GM21423 (cell line): ENCODE results near the gene ASIC5.
A peak's percentile ranks its signal among the peaks of the same experiment; 100 is the strongest.
"Not testable (repeated sequence)": the region's sequence is repeated elsewhere in the genome, so short reads cannot be mapped to it uniquely, and the experiment has no call there.

ENCODE experiments used
- ATAC-seq: cut with Tn5 transposase; IDR thresholded peaks from one replicate; pipeline ENCODE4 v1.9.1; 2021; ENCODE audit warnings: mild to moderate bottlenecking, moderate library complexity; ENCODE audit not compliant: unreplicated experiment

Gene ASIC5

GRCh38 chr4:155866177-155866576 is at the start of gene ASIC5:
TSS of gene ASIC5 (minus strand) at chr4:155866277. CDS start at chr4:155866226, 51 bp downstream.
- no peak for ATAC-seq

DNA sequence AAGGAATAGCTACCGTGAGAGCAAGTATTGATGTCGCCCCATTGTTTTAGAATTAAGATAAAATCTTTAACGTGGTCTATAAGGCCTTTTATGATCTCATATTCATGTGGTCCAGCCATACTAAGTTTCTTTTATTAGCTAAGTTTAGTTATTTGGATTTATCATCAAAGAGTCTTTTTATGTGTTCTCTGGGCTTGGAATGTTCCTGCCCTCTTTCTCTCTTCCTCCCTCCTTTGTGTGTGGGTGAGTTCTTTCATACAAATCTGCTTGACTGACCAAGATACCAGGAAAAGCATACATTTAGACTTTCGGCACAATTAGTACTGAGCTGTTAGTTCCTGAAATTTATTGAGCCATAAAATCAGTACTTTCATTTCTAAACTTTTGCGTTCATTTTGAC is 48.7 kb upstream of the ASIC5 start:
- ATAC-seq: no peak

GRCh38 chr4:155911905-155912304 is 45.8 kb upstream of the ASIC5 start:
- no peak for ATAC-seq

- no peak for ATAC-seq
Measured at GRCh38 chr4:155909615-155910226, 43.6 kb upstream of the ASIC5 start.

DNA sequence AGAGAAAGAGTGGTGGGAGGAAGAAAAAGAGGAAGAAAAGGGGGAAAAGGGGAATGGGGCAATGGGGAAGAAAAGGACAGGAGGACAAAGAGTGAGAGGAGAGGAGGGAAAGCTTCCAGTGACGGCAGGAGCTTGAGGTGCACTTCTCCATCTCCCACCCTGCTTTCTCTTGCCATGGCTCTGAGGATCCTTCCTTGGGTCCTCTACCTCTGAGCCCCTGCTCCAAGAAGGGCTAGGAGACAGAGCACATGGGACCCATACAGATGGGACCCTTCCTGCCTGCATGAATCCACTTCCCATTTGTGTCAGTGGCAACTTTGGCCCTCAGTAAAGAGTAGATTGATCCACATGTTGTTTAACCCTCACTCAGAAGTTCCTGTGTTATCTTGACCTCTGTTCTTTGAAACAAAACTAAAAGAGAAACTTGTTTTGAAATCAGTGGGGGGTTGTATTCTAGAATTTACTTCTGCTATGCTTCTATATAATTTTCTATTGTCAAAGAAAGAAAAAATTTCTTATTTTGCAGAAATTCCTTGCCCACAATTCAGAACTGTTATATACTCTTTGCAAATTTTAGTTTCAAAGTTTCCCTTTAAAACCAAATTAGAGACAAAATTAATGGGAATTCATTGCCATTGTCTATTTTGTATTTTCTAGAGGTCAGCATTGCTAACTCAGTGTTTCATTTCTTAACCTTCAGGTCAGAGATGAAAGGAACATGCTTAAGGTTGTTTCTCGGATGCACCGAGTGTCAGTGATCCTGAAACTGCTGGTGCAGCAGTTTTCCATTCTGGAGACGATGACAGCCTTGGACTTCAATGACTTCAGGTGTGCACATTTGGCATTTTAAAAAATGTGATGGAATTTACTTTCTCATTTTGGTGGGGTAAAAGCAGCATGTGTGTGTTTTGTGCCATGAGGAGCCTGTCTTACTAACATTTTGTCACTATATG is 42.4 kb upstream of the ASIC5 start:
- no peak for ATAC-seq

GRCh38 chr4:155907556-155907955 is 41.5 kb upstream of the ASIC5 start:
- no peak for ATAC-seq

- no peak for ATAC-seq
Measured at GRCh38 chr4:155906554-155907247, 40.6 kb upstream of the ASIC5 start.

GRCh38 chr4:155904331-155904730 is 38.3 kb upstream of the ASIC5 start:
- ATAC-seq: no peak

DNA sequence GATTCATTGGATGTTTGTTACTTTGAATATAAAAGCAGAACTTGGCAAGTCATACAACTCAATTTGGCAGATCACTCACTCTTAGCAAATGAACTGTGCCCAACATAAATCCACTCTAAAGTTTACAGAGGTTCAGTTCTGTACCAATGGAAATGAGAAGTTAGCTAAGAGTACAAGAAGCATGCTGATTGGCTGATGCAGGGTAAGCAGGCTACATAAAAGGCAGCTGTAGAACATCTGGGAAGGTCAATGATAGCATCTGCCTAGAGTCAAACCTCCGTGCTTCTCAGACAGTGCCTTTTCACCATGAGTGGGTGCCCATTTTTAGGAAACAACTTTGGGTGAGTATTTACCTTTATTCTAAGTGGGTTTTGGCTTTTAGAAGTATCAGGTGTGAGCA is 37.4 kb upstream of the ASIC5 start, which contains the start of gene TDO2:
TDO2 (plus strand) TSS at position 244 of the 400 bp plus-strand sequence; CDS start at position 307, 63 bp downstream.
- ATAC-seq: no peak

DNA sequence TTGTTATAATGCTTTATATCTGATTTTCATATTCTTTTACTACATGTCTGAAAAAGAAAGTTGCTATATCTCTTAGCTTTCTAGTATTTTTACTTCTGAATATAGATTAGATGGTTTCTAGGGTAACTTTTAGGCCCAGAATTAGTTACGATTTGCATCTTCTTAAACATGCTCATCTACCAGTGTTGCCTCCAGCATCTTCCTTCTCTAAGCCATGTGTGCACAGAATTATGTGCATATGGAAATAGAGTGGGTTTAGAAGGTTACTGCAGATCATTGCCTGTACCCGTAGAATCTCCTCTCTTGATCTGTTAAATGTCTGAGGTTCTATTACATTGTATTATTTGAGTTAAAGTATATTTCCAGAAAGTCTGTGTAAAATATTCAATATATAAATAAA is 34.9 kb upstream of the ASIC5 start:
- ATAC-seq: no peak

- ATAC-seq: no peak
Measured at GRCh38 chr4:155900381-155900780, 34.3 kb upstream of the ASIC5 start.

DNA sequence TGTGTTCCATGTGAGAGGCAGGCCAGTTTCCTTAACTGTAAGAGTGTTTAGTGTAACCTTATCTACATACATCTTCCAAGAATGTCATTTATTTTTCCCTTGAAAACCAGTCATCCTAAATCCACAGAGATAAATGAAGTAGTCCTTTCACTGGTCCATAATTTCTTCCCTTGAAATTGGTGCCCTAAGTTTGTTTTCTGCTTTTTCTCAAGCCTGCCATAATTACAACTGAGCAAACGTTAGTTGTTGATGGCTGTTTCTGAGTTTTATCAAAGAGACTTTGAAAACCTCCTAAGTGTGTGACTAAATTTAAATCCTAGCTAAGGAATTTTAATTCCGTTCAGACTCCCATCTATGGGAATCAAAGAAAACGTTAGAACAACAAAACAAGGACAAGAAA is 33.8 kb upstream of the ASIC5 start:
- ATAC-seq: no peak

DNA sequence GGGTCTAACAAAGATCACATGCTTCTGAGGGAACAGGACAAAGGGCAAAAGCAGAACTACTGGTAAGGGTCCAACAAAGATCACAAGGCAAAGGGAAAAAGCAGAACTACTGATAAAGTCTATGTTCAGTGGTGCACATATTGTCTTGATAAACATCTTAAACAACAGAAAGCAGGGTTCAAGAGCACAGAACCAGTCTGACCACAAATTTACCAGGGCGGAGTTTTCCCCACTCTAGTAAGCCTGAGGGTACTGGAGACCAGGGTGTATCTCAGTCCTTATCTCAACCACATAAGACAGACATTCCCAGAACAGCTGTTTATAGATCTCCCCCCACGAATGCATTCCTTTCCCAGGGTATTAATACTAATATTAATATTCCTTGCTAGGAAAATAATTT is 32.3 kb upstream of the ASIC5 start:
- not testable (repeated sequence) for ATAC-seq

GRCh38 chr4:155891058-155891457 is 25.0 kb upstream of the ASIC5 start:
- no peak for ATAC-seq

GRCh38 chr4:155889946-155890345 is 23.9 kb upstream of the ASIC5 start:
- no peak for ATAC-seq

DNA sequence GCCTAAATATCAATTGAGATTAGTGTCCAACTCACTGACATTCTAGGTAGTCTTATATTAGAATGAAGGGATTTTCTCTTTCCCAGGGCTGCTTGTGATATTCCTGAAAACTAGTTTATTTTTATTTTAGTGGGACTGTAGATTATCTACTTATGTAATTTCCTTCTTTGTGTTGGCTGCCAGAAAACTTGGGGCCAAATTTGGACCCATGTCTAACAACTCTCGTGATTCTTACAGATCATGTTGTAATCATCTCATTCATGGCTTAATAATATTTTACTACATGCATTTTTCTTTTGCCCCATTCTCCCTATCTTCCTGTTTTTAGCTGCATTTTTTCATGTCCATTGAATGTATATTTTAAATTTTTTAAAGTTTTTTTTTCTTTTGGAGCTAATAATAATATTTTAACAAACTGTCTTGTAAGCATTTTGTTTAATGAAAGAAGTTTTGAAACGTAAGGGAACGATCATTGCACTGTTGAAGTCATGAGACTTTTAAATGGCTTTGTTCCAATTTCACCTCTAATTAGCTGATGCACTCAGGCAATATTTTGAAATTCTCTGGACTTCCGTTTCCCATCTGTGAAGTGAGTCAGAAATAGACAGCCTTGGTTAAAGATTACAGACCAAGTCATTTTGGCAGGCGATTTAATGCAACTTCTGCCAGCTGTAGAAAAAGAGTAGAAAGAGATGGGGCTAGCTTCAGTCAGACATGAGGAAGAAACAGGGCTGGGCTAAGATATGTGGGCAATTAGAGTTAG is 23.1 kb upstream of the ASIC5 start:
- peak; percentile 99 for ATAC-seq

DNA sequence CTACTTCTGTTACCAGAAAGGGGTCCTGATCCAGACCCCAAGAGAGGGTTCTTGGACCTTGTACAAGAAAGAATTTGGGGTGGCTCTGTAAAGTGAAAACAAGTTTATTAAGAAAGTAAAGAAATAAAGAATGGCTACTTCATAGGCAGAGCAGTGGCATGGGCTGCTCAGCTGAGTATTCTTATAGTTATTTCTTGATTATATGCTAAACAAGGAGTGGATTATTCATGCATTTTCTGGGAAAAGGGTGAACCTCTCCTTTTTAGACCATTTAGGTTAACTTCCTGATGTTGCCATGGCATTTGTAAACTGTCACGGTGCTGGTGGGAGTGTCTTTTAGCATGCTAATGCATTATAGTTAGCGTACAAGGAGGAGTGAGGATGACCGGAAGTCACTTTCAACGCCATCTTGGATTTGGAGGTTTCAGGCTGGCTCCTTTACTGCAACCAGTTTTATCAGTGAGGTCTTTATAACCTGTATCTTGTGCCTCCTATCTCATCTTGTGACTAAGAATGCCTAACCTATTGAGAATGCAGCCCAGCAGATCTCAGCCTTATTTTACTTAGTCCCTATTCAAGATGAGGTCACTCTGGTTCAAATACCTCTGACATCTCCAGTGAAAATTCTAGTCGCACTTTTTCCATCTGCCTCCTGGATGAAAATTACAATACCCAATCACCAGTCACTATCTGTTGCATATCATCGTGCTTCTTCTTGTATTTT is 21.9 kb upstream of the ASIC5 start:
- no peak for ATAC-seq

DNA sequence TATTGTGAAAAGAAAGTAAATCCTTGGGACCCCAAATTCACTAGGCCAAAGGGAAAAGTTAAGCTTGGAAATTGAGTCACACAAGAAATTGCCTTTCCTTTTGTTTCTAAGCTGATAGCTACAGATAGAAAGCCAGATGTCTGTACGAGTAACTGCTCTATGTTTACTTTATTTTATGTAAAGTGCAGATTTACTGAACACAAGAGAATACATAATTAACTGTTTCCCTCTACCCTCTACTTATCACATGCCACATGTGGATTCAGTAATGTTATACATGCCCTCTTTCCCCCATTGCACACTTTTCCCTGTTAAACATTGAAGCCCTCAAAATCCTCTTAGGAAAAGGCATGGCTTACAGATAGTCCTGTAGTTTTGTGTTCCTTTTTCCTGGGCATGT is 21.0 kb upstream of the ASIC5 start:
- no peak for ATAC-seq

DNA sequence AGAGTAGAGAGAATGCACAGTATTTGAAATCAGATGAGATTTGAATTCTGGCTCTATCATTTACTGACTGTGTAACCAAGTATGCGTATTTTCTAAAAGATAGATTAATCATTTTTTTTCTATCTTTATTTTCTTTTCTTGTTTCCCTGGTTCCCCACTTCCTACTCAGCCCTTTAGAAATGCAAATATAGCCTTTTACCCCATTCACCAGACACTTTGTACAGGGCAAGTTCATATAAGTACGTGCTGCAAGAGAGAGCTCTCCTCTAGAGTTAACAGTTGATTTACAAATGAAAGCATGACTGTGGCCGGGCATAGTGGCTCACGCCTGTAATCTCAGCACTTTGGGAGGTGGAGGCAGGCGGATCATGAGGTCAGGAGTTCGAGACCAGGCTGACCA is 19.6 kb upstream of the ASIC5 start:
- ATAC-seq: no peak

GRCh38 chr4:155883895-155884294 is 17.8 kb upstream of the ASIC5 start:
- no peak for ATAC-seq
